NT2/D1 (cell line): Measurements from ENCODE around the gene PTPRN2.

Source experiments
- DNase-seq: peaks from one replicate; pipeline ENCODE4 v3.0.0-alpha.2; 2011; ENCODE audit warnings: low read depth, low spot score
- H3K27me3 ChIP-seq: 2 replicates; pipeline ENCODE4 v1.6.0; 2011; ENCODE audit warnings: mild to moderate bottlenecking; ENCODE audit not compliant: insufficient read length, insufficient read depth
- H3K36me3 ChIP-seq: 2 replicates; pipeline ENCODE4 v1.6.1; 2011; ENCODE audit warnings: mild to moderate bottlenecking, low read length, mixed read lengths; ENCODE audit not compliant: insufficient read depth, insufficient read length
- H3K4me1 ChIP-seq: 2 replicates; pipeline ENCODE4 v1.5.1; 2011; ENCODE audit not compliant: insufficient read depth, insufficient read length
- H3K4me3 ChIP-seq: 2 replicates; pipeline ENCODE4 v1.5.1; 2011; ENCODE audit warnings: low read depth; ENCODE audit not compliant: insufficient read length
- H3K9ac ChIP-seq: 2 replicates; pipeline ENCODE4 v1.6.0; 2011; ENCODE audit warnings: low read depth; ENCODE audit not compliant: insufficient read length
- H3K9me3 ChIP-seq: 2 replicates; pipeline ENCODE4 v1.5.1; 2011; ENCODE audit warnings: mild to moderate bottlenecking, low read length; ENCODE audit not compliant: insufficient read depth
- SUZ12 ChIP-seq: IDR thresholded peaks from 2 replicates; pipeline ENCODE4 v1.6.1; 2011; ENCODE audit not compliant: insufficient read length, insufficient read depth; ENCODE audit errors: extremely low read depth
- YY1 ChIP-seq: IDR thresholded peaks from 2 replicates; pipeline ENCODE4 v1.6.1; 2011; ENCODE audit not compliant: insufficient read length, insufficient read depth
- ZNF274 ChIP-seq: IDR thresholded peaks from 2 replicates; pipeline ENCODE4 v1.6.1; 2011; ENCODE audit warnings: mild to moderate bottlenecking, low read depth, low read length

PTPRN2 gene

DNA sequence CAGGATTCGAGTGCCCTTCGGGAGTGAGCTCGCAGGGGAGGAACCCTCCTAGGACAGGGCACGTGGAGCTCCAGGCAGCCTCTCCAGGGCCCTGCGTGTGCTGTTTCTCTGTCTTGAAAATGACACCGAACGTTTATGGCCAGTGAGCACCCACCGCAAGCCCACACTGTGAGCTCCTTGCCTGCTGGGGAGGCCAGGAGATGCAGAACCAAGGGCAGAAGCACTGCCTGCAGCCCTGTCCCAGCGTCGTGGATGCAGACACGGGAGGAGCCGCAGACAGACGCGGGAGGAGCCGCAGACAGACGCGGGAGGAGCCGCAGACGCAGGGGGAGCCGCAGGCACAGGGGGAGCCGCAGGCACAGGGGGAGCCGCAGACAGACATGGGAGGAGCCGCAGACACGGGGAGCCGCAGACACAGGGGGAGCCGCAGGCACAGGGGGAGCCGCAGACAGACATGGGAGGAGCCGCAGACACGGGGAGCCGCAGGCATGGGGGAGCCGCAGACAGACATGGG, 314.4 kb downstream of the PTPRN2 start:
- no peak for DNase-seq
- Histone ChIP-seq H3K9me3 (peaks cover 8% of the 10 kb centered on the region; the same call in 1 of the 2 replicates), H3K27me3 (no peaks in the 10 kb centered on the region), H3K36me3 (no peaks in the 10 kb centered on the region), H3K4me3 (no peak overlapping the region), H3K4me1 (peaks cover 5% of the 10 kb centered on the region), H3K9ac (no peak overlapping the region)
- TF ChIP-seq ZNF274 (no peak), YY1 (no peak), SUZ12 (no peak)

- H3K4me1 ChIP-seq, result peaks cover 5% of the 10 kb centered on the region
- DNase-seq, result no peak
- TF ChIP-seq SUZ12, result no peak
- no peak for TF ChIP-seq YY1
- TF ChIP-seq ZNF274, result no peak
- peaks cover 8% of the 10 kb centered on the region; the same call in 1 of the 2 replicates for H3K9me3 ChIP-seq
- no peaks in the 10 kb centered on the region for H3K27me3 ChIP-seq
- no peak overlapping the region for H3K4me3 ChIP-seq
- no peak overlapping the region for H3K9ac ChIP-seq
- H3K36me3 ChIP-seq, result no peaks in the 10 kb centered on the region
Measured at GRCh38 chr7:158272509-158273137, 315.0 kb downstream of the PTPRN2 start.

DNA sequence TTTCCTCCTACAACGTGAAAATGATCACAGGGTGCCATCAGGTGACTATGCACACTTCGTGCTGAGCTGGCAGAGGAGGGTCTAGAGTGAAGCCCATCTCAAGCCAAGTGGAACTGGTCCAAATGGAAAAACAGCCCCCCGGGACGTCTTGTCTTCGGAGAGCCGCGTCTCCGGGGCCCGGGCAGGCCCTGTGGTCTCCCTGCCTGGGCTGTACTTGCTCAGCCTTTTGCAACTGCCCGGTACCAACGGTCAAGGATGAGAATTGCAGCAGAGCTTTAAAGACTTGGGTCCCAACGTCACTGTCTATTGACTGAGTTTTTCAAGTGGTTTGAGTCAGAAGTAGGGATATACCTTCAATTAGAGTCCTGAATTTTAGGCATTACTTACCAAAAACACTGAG, 315.5 kb downstream of the PTPRN2 start:
- Histone ChIP-seq H3K36me3 (no peaks in the 10 kb centered on the region), H3K27me3 (no peaks in the 10 kb centered on the region), H3K4me1 (peaks cover 6% of the 10 kb centered on the region), H3K9ac (no peak overlapping the region), H3K4me3 (no peak overlapping the region), H3K9me3 (peaks cover 8% of the 10 kb centered on the region; the same call in 1 of the 2 replicates)
- no peak for DNase-seq
- TF ChIP-seq SUZ12, result no peak

DNA sequence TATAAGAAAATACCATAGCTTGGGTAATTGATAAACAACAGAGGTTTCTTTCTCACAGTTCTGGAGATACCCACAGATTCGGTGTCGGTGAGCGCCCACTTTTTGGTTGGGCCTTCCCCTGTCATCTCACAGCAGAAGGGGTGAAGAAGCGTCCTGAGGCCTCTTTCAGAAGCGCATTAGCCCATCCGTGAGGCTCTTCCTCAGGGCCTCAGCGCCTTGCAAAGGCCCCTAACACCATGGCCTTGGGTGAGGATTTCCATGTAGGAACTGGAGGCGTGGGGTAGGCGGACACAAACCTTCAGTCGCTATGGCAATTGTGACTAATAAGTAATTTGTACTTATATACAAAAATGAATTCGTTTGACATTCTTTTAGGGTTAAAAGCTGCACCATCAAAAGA, 316.0 kb downstream of the PTPRN2 start:
- TF ChIP-seq YY1 (no peak), ZNF274 (no peak), SUZ12 (no peak)
- Histone ChIP-seq H3K36me3 (no peaks in the 10 kb centered on the region), H3K9ac (no peak overlapping the region), H3K27me3 (no peaks in the 10 kb centered on the region), H3K4me3 (no peak overlapping the region), H3K9me3 (peaks cover 8% of the 10 kb centered on the region; the same call in 1 of the 2 replicates), H3K4me1 (peaks cover 6% of the 10 kb centered on the region)
- no peak for DNase-seq

- Histone ChIP-seq H3K9ac (no peak overlapping the region), H3K9me3 (peaks cover 8% of the 10 kb centered on the region; the same call in 1 of the 2 replicates), H3K27me3 (no peaks in the 10 kb centered on the region), H3K4me3 (no peak overlapping the region), H3K4me1 (peaks cover 6% of the 10 kb centered on the region), H3K36me3 (no peaks in the 10 kb centered on the region)
- TF ChIP-seq YY1, result no peak
- no peak for TF ChIP-seq ZNF274
- no peak for TF ChIP-seq SUZ12
- DNase-seq, result no peak
Measured at GRCh38 chr7:158270856-158271413, 316.7 kb downstream of the PTPRN2 start.

GRCh38 chr7:158270106-158270775, 317.4 kb downstream of the PTPRN2 start:
- Histone ChIP-seq H3K36me3 (no peaks in the 10 kb centered on the region), H3K4me3 (no peak overlapping the region), H3K27me3 (no peaks in the 10 kb centered on the region), H3K9ac (no peak overlapping the region), H3K4me1 (peaks cover 6% of the 10 kb centered on the region), H3K9me3 (peaks cover 8% of the 10 kb centered on the region; the same call in 1 of the 2 replicates)
- TF ChIP-seq YY1, result no peak
- TF ChIP-seq SUZ12, result no peak
- no peak for TF ChIP-seq ZNF274
- DNase-seq, result no peak

GRCh38 chr7:158268816-158269535, 318.6 kb downstream of the PTPRN2 start:
- TF ChIP-seq YY1 (no peak), ZNF274 (no peak), SUZ12 (no peak)
- no peak for DNase-seq
- H3K4me1 ChIP-seq, result peaks cover 1% of the 10 kb centered on the region
- H3K4me3 ChIP-seq, result no peak overlapping the region
- H3K9me3 ChIP-seq, result peaks cover 5% of the 10 kb centered on the region; the same call in 1 of the 2 replicates
- H3K36me3 ChIP-seq, result no peaks in the 10 kb centered on the region
- H3K27me3 ChIP-seq, result no peaks in the 10 kb centered on the region
- no peak overlapping the region for H3K9ac ChIP-seq
